H1 (cell line): Measurements from ENCODE around the gene SYNJ2. TPM values are rescaled to one million over a fixed set of nuclear protein-coding genes. Genes with fewer than 3 reads are reported as not detected.
A peak's percentile ranks its signal among the peaks of the same experiment; 100 is the strongest.

Experiments
- CTCF ChIA-PET: fragments of 300-600 bp; sonication (Branson Sonifier 250); formaldehyde crosslinking; loops from one replicate; lab custom pipeline; 2021; ENCODE audit not compliant: partially characterized antibody; lab: Charles Lee
- POLR2A ChIA-PET: fragments of 300-600 bp; sonication (Branson Sonifier 250); formaldehyde crosslinking; loops from one replicate; lab custom pipeline; 2021; ENCODE audit warnings: inconsistent platforms; ENCODE audit not compliant: partially characterized antibody; lab: Charles Lee
- DNase-seq, 2 experiments: peaks; one replicate each; pipeline versions ENCODE4 v3.0.0 to v3.0.0-alpha.2; 2010 to 2022; ENCODE audit warnings: low spot score in 2 of 2, low read depth in 1 of 2, mixed read lengths in 1 of 2
- FAIRE-seq: peaks from 2 replicates; lab custom pipeline; 2011; peaks lifted over from hg19 to GRCh38; lab: Jason Lieb, UNC
- H2AFZ ChIP-seq: 2 replicates; pipeline ENCODE4 v1.8.1; 2012; ENCODE audit warnings: low read length, inconsistent platforms
- H2AK5ac ChIP-seq: 2 replicates; pipeline ENCODE4 v1.6.1; 2013; ENCODE audit warnings: low read depth, low read length
- H2BK120ac ChIP-seq: replicated peaks from 2 replicates; pipeline ENCODE3; 2013; ENCODE audit warnings: low read depth, low read length, inconsistent platforms
- H2BK12ac ChIP-seq: 2 replicates; pipeline ENCODE4 v1.6.1; 2013; ENCODE audit warnings: low read depth, low read length
- H2BK15ac ChIP-seq: 2 replicates; pipeline ENCODE4 v1.6.1; 2013; ENCODE audit warnings: low read length
- H2BK20ac ChIP-seq: 2 replicates; pipeline ENCODE4 v1.6.1; 2013; ENCODE audit warnings: low read length
- H2BK5ac ChIP-seq: 2 replicates; pipeline ENCODE4 v1.6.1; 2013; ENCODE audit warnings: low read depth, low read length
- H3K14ac ChIP-seq: 2 replicates; pipeline ENCODE4 v1.6.1; 2013; ENCODE audit warnings: inconsistent platforms; ENCODE audit not compliant: insufficient read length
- H3K18ac ChIP-seq: 2 replicates; pipeline ENCODE4 v1.6.1; 2013; ENCODE audit warnings: low read length; ENCODE audit errors: extremely low read depth
- H3K23ac ChIP-seq: 2 replicates; pipeline ENCODE4 v1.6.1; 2013; ENCODE audit warnings: inconsistent platforms; ENCODE audit not compliant: insufficient read length
- H3K23me2 ChIP-seq: 2 replicates; pipeline ENCODE4 v1.6.1; 2013; ENCODE audit warnings: low read depth, low read length
- H3K27ac ChIP-seq: 2 replicates; pipeline ENCODE4 v1.6.1; 2011; ENCODE audit warnings: low read depth, low read length, inconsistent platforms
- H3K27me3 ChIP-seq, 4 experiments: replicated peaks in 1 of 4; 1 replicate in 1 of 4; 2 replicates in 3 of 4; pipeline versions ENCODE4 v1.6.1 to v1.8.1; 2011 to 2013; ENCODE audit warnings: low read length in 3 of 4, mild to moderate bottlenecking in 3 of 4, inconsistent platforms in 2 of 4, mixed read lengths in 2 of 4, moderate library complexity in 1 of 4; ENCODE audit not compliant: control insufficient read depth in 3 of 4, insufficient read depth in 3 of 4; ENCODE audit errors: extremely low read depth in 1 of 4
- H3K36me3 ChIP-seq, 4 experiments: 2 replicates each; pipeline versions ENCODE4 v1.6.1 to v1.8.1; 2011 to 2013; ENCODE audit warnings: mild to moderate bottlenecking in 4 of 4, low read length in 3 of 4, moderate library complexity in 2 of 4, control low read depth in 1 of 4, inconsistent platforms in 1 of 4; ENCODE audit not compliant: insufficient read depth in 4 of 4, control insufficient read depth in 2 of 4
- H3K4ac ChIP-seq: replicated peaks from 2 replicates; pipeline ENCODE3; 2013; ENCODE audit warnings: low read length, low read depth, mixed read lengths, inconsistent platforms; ENCODE audit not compliant: insufficient read length
- H3K4me1 ChIP-seq, 4 experiments: replicated peaks in 1 of 4; 1 replicate in 1 of 4; 2 replicates in 3 of 4; pipeline versions ENCODE4 v1.6.1 to v1.8.1; 2011 to 2013; ENCODE audit warnings: low read length in 3 of 4, inconsistent platforms in 2 of 4, mixed read lengths in 1 of 4; ENCODE audit not compliant: insufficient read depth in 4 of 4, control insufficient read depth in 3 of 4
- H3K4me2 ChIP-seq, 2 experiments: 2 replicates each; pipeline versions ENCODE4 v1.6.1 to v1.8.1; 2011 to 2013; ENCODE audit warnings: low read depth in 2 of 2, low read length in 2 of 2, control low read depth in 1 of 2, inconsistent platforms in 1 of 2, mild to moderate bottlenecking in 1 of 2; ENCODE audit not compliant: insufficient read depth in 1 of 2
- H3K4me3 ChIP-seq, 4 experiments: fragments of 200-600, 300-600 bp in 1 of 4; sonication (generic), shearing (Covaris generic), sonication (Bioruptor Twin) in 1 of 4; 2 replicates each; pipeline versions ENCODE4 v1.5.1 to v1.8.1; 2011 to 2016; ENCODE audit warnings: low read length in 4 of 4, low read depth in 3 of 4, control low read depth in 2 of 4, inconsistent platforms in 2 of 4, mild to moderate bottlenecking in 2 of 4, mixed read lengths in 1 of 4, moderate library complexity in 1 of 4; ENCODE audit not compliant: insufficient read depth in 2 of 4; ENCODE audit errors: extremely low read depth in 1 of 4
- H3K56ac ChIP-seq: replicated peaks from 2 replicates; pipeline ENCODE3; 2013; ENCODE audit warnings: low read depth, mild to moderate bottlenecking, mixed read lengths, low read length, inconsistent platforms; ENCODE audit not compliant: insufficient read length
- H3K79me1 ChIP-seq: 2 replicates; pipeline ENCODE4 v1.6.1; 2013; ENCODE audit warnings: low read depth, low read length, control low read depth
- H3K79me2 ChIP-seq, 2 experiments: 2 replicates each; pipeline versions ENCODE4 v1.6.1 to v1.8.1; 2012 to 2013; ENCODE audit warnings: low read length in 2 of 2, mild to moderate bottlenecking in 2 of 2, inconsistent platforms in 1 of 2; ENCODE audit not compliant: insufficient read depth in 2 of 2, control insufficient read depth in 1 of 2
- H3K9ac ChIP-seq, 4 experiments: replicated peaks in 1 of 4; 1 replicate in 1 of 4; 2 replicates in 3 of 4; pipeline versions ENCODE4 v1.6.1 to v1.8.1; 2011 to 2013; ENCODE audit warnings: low read depth in 3 of 4, low read length in 3 of 4, control low read depth in 2 of 4, mild to moderate bottlenecking in 2 of 4, moderate library complexity in 2 of 4, inconsistent platforms in 1 of 4; ENCODE audit errors: extremely low read depth in 1 of 4
- H3K9me3 ChIP-seq, 2 experiments: 2 replicates each; pipeline versions ENCODE4 v1.6.1 to v1.8.1; 2012 to 2013; ENCODE audit warnings: mild to moderate bottlenecking in 2 of 2, moderate library complexity in 2 of 2, control low read depth in 1 of 2, inconsistent platforms in 1 of 2, low read depth in 1 of 2, low read length in 1 of 2, mixed read lengths in 1 of 2; ENCODE audit not compliant: insufficient read depth in 2 of 2
- H4K20me1 ChIP-seq, 2 experiments: replicated peaks in 1 of 2; 2 replicates each; pipeline versions ENCODE3 to v1.8.1; 2011 to 2013; ENCODE audit warnings: inconsistent platforms in 2 of 2, low read length in 2 of 2, mild to moderate bottlenecking in 1 of 2; ENCODE audit not compliant: insufficient read depth in 2 of 2, control insufficient read depth in 1 of 2
- H4K5ac ChIP-seq: 2 replicates; pipeline ENCODE4 v1.6.1; 2013; ENCODE audit warnings: low read length, low read depth, mixed read lengths, inconsistent platforms; ENCODE audit not compliant: insufficient read length
- H4K8ac ChIP-seq: 2 replicates; pipeline ENCODE4 v1.8.0; 2013; ENCODE audit warnings: mild to moderate bottlenecking, moderate library complexity, low read length, inconsistent platforms; ENCODE audit not compliant: insufficient read depth; ENCODE audit errors: extremely low read depth
- H4K91ac ChIP-seq: replicated peaks from 2 replicates; pipeline ENCODE3; 2013; ENCODE audit warnings: low read length, mixed read lengths, inconsistent platforms; ENCODE audit not compliant: insufficient read length
- KDM1A ChIP-seq: fragments of 200-600, 300-600 bp; sonication (generic); IDR thresholded peaks from 2 replicates; pipeline ENCODE4 v1.7.1; 2016; ENCODE audit warnings: mild to moderate bottlenecking, low read length, borderline replicate concordance
- RFX5 ChIP-seq: IDR thresholded peaks from 2 replicates; pipeline ENCODE4 v1.6.1; 2011; ENCODE audit warnings: low read depth, low read length, improper control_type of control experiment, borderline replicate concordance
- WGBS, 2 experiments: shearing (Covaris generic) in 1 of 2; methylation state at CpG; one replicate each; pipeline versions ENCODE4 v1.1.6 to v1.1.7; 2013 to 2015; ENCODE audit warnings: low lambda C conversion rate in 2 of 2, mixed read lengths in 2 of 2, inconsistent platforms in 1 of 2, low coverage in 1 of 2, missing lambda C conversion rate in 1 of 2; ENCODE audit not compliant: insufficient replicate concordance in 2 of 2, insufficient coverage in 1 of 2, insufficient read length in 1 of 2; ENCODE audit errors: extremely low coverage in 1 of 2, missing lambda C conversion rate in 1 of 2; 5-methylcytosine and 5-hydroxymethylcytosine counted together
- polyA plus RNA-seq, 7 experiments: library from polyadenylated mRNA; depleted of rRNA in 3 of 7; stranded (reverse) in 5 of 7; unstranded in 2 of 7; fragments of >200 nt in 5 of 7; fragments of 200-250 nt in 2 of 7; gene quantifications; 1 replicate in 5 of 7; 2 replicates in 1 of 7; 4 replicates in 1 of 7; pipeline versions ENCODE4 v1.2.1 to v1.2.3, GENCODE V29; 2011 to 2013; ENCODE audit warnings: missing spikeins in 2 of 7, mixed read lengths in 2 of 7
- total RNA-seq: library from RNA; stranded (reverse); fragmentation: NEBNext Ultra II Directional; extraction: Animal tissue kit (Norgen Biotek cat#: 25700); gene quantifications from 2 replicates; pipeline ENCODE4 v1.2.1, GENCODE V29; 2021

The SYNJ2 gene
- total and polyA plus RNA-seq, 2 of the 8 experiments (the other 6 are each of a cell fraction or from before 2014, with no cell fraction given): 3.7 to 13.9 TPM

- H4K8ac ChIP-seq: no peak overlapping the region
- no peak overlapping the region for H3K56ac ChIP-seq
- no peak overlapping the region for H3K14ac ChIP-seq
- FAIRE-seq: no peak
- H3K4me2 ChIP-seq: no peak overlapping the region
- no peak overlapping the region for H2AFZ ChIP-seq
- H3K23me2 ChIP-seq: no peaks in the 10 kb centered on the region
- H2BK12ac ChIP-seq: no peak overlapping the region
- H3K27me3 ChIP-seq: no peaks in the 10 kb centered on the region
- H3K4me3 ChIP-seq: no peak overlapping the region
- no peak overlapping the region for H2AK5ac ChIP-seq
- POLR2A ChIA-PET: no interaction called here
- H2BK20ac ChIP-seq: no peak overlapping the region
- no peak overlapping the region for H4K91ac ChIP-seq
- no peak overlapping the region for H2BK15ac ChIP-seq
- no peaks in the 10 kb centered on the region for H3K9me3 ChIP-seq
- H3K4me1 ChIP-seq: no peaks in the 10 kb centered on the region; a peak in 3 of 7 replicates
- no peak overlapping the region for H2BK5ac ChIP-seq
- H4K5ac ChIP-seq: no peak overlapping the region
- H2BK120ac ChIP-seq: no peak overlapping the region
- CTCF ChIA-PET: interaction anchor here (0.9 to 2.5 kb wide), 6 partner anchors 8 to 77 kb away, joined by 3 to 10 read pairs (median 5); no protein-coding TSS in a partner anchor
- H3K36me3 ChIP-seq: no peaks in the 10 kb centered on the region
- no peak overlapping the region for H3K23ac ChIP-seq
- WGBS, 2 experiments: 92% methylated on average over 6 of the region's 6 CpGs; no CpG with 5 or more reads in 1 of the 2 experiments
- H3K18ac ChIP-seq: no peak overlapping the region
- H3K4ac ChIP-seq: no peak overlapping the region
- no peak overlapping the region for H3K9ac ChIP-seq
- no peak for DNase-seq
- H3K79me2 ChIP-seq: no peaks in the 10 kb centered on the region
- H3K27ac ChIP-seq: no peak overlapping the region
- TF ChIP-seq KDM1A (peak; percentile 95), RFX5 (no peak)
- H3K79me1 ChIP-seq: peaks cover 2% of the 10 kb centered on the region; the same call in 1 of the 2 replicates
- H4K20me1 ChIP-seq: no peaks in the 10 kb centered on the region
Measured at GRCh38 chr6:158008864-158009113, 27.1 kb downstream of the SYNJ2 start.
